ENCODE results near the gene GPR107. TPM values are rescaled to one million over a fixed set of nuclear protein-coding genes. Genes with fewer than 3 reads are reported as not detected.

Gene GPR107
- total RNA-seq, 4 donors from 2014 or later = 24.2 to 38.4 (median 30.4) TPM

DNA sequence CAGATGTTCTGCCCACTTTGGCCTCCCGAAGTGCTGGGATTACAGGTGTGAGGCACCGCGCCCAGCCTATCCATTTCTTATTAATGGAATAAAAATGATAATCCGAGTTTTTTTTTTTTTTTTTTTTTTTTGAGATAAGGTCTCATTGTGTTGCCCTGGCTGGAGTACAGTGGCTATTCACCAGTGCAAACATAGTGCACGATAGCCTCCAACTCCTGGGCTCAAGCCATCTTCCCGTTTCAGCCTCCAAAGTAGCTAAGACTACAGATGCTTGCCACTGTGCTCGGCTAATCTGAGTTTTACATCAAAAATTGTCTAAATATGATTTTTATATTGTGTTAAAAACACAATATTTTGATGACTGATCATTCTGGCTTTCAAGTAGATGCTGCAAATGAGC lies 6.6 kb downstream of the GPR107 start:
- H3K36me3 ChIP-seq = peaks cover 0 to 17% of the 10 kb centered on the region in 2 donors
- TF ChIP-seq POLR2AphosphoS5 (IDR thresholded peaks at IDR 0.05) (no peak), CTCF (IDR thresholded peaks at IDR 0.05) (no peak), POLR2A (IDR thresholded peaks at IDR 0.05) (no peak), EP300 (IDR thresholded peaks at IDR 0.05) (no peak)
- H3K4me3 ChIP-seq = no peak overlapping the region
- no peak overlapping the region for H3K27ac ChIP-seq
- H3K27me3 ChIP-seq = no peaks in the 10 kb centered on the region
- 68 to 84% methylated on average over 4 to 7 of the region's 7 CpGs for WGBS, 2 donors (ENCODE audit: low coverage in 1 of 2)
- no peaks in the 10 kb centered on the region for H3K9me3 ChIP-seq
- H3K4me1 ChIP-seq = peaks cover 0 to 35% (median 0%) of the 10 kb centered on the region in 3 donors
- no peak for ATAC-seq

GRCh38 chr9:130062750-130063149 lies 9.0 kb downstream of the GPR107 start:
- Histone ChIP-seq H3K4me3 (no peak overlapping the region), H3K27ac (no peak overlapping the region), H3K9me3 (no peaks in the 10 kb centered on the region), H3K27me3 (no peaks in the 10 kb centered on the region), H3K4me1 (peaks cover 0 to 36% (median 4%) of the 10 kb centered on the region in 3 donors), H3K36me3 (peaks cover 0 to 17% of the 10 kb centered on the region in 2 donors)
- TF ChIP-seq EP300 (IDR thresholded peaks at IDR 0.05) = no peak
- no peak for TF ChIP-seq POLR2A (IDR thresholded peaks at IDR 0.05)
- TF ChIP-seq POLR2AphosphoS5 (IDR thresholded peaks at IDR 0.05) = no peak
- TF ChIP-seq CTCF (IDR thresholded peaks at IDR 0.05) = no peak
- 54 to 61% methylated on average over 2 of the region's 2 CpGs for WGBS, 2 donors (ENCODE audit: low coverage in 1 of 2)
- no peak for ATAC-seq

GRCh38 chr9:130064621-130065020 lies 10.9 kb downstream of the GPR107 start:
- no peaks in the 10 kb centered on the region for H3K27me3 ChIP-seq
- no peak for ATAC-seq
- no peak for TF ChIP-seq EP300 (IDR thresholded peaks at IDR 0.05)
- TF ChIP-seq CTCF (IDR thresholded peaks at IDR 0.05) = no peak
- no peak for TF ChIP-seq POLR2A (IDR thresholded peaks at IDR 0.05)
- TF ChIP-seq POLR2AphosphoS5 (IDR thresholded peaks at IDR 0.05) = no peak
- WGBS, 2 donors (ENCODE audit: low coverage in 1 of 2) = 91 to 94% methylated on average over 2 to 4 of the region's 4 CpGs
- no peak overlapping the region for H3K27ac ChIP-seq
- no peaks in the 10 kb centered on the region for H3K36me3 ChIP-seq
- H3K4me1 ChIP-seq = peaks cover 0 to 39% (median 10%) of the 10 kb centered on the region in 3 donors
- H3K9me3 ChIP-seq = no peaks in the 10 kb centered on the region
- no peak overlapping the region for H3K4me3 ChIP-seq

GRCh38 chr9:130069048-130069447 lies 15.3 kb downstream of the GPR107 start:
- no peak for ATAC-seq
- H3K4me3 ChIP-seq = no peak overlapping the region
- H3K36me3 ChIP-seq = no peaks in the 10 kb centered on the region
- no peaks in the 10 kb centered on the region for H3K27me3 ChIP-seq
- peak overlapping the region; percentile 14 to 72 (median 61) for H3K27ac ChIP-seq
- H3K4me1 ChIP-seq = peaks cover 0 to 47% (median 10%) of the 10 kb centered on the region in 3 donors
- TF ChIP-seq POLR2A (IDR thresholded peaks at IDR 0.05) = no peak
- no peak for TF ChIP-seq POLR2AphosphoS5 (IDR thresholded peaks at IDR 0.05)
- no peak for TF ChIP-seq EP300 (IDR thresholded peaks at IDR 0.05)
- no peak for TF ChIP-seq CTCF (IDR thresholded peaks at IDR 0.05)
- no peaks in the 10 kb centered on the region for H3K9me3 ChIP-seq
- WGBS, 2 donors (ENCODE audit: low coverage in 1 of 2) = 78 to 86% methylated on average over 1 of the region's 1 CpG

- Histone ChIP-seq H3K36me3 (peaks cover 0 to 24% of the 10 kb centered on the region in 2 donors), H3K27ac (no peak overlapping the region), H3K4me3 (no peak overlapping the region), H3K27me3 (no peaks in the 10 kb centered on the region), H3K4me1 (peaks cover 0 to 42% (median 10%) of the 10 kb centered on the region in 3 donors), H3K9me3 (no peaks in the 10 kb centered on the region)
- 81% methylated on average over 7 to 9 of the region's 9 CpGs for WGBS, 2 donors (ENCODE audit: low coverage in 1 of 2)
- TF ChIP-seq CTCF (IDR thresholded peaks at IDR 0.05) = no peak
- TF ChIP-seq POLR2A (IDR thresholded peaks at IDR 0.05) = no peak
- no peak for TF ChIP-seq EP300 (IDR thresholded peaks at IDR 0.05)
- TF ChIP-seq POLR2AphosphoS5 (IDR thresholded peaks at IDR 0.05) = no peak
- no peak for ATAC-seq
Measured at GRCh38 chr9:130072515-130073235, 19.0 kb downstream of the GPR107 start.
